Measurements from ENCODE around the gene DDC.

Gene DDC

GRCh38 chr7:50564640-50565558 is at the start of gene DDC:
Gene DDC, minus strand, starts transcription at chr7:50565405. Its CDS starts 21,320 bp downstream, at chr7:50544085.
- DNase-seq = no peak

- no peak for DNase-seq
Observed at GRCh38 chr7:50613473-50613872, 48.3 kb upstream of the DDC start.

GRCh38 chr7:50612704-50613103 is 47.5 kb upstream of the DDC start:
- DNase-seq = no peak

GRCh38 chr7:50610521-50611277 is 45.5 kb upstream of the DDC start:
- no peak for DNase-seq

- DNase-seq = no peak
Observed at GRCh38 chr7:50608196-50608906, 43.1 kb upstream of the DDC start.

GRCh38 chr7:50607524-50608125 is 42.4 kb upstream of the DDC start:
- DNase-seq = peak in 1 of 2 experiments; percentile 48

- no peak for DNase-seq
Observed at GRCh38 chr7:50605059-50605458, 39.9 kb upstream of the DDC start.

GRCh38 chr7:50603287-50603686 is 38.1 kb upstream of the DDC start:
- DNase-seq = no peak

GRCh38 chr7:50599385-50599784 is 34.2 kb upstream of the DDC start:
- DNase-seq = no peak

GRCh38 chr7:50598460-50599343 is 33.5 kb upstream of the DDC start:
- no peak for DNase-seq

- no peak for DNase-seq
Observed at GRCh38 chr7:50596484-50596883, 31.3 kb upstream of the DDC start.

- peak in 1 of 2 experiments; percentile 33 for DNase-seq
Observed at GRCh38 chr7:50595491-50596102, 30.4 kb upstream of the DDC start.

GRCh38 chr7:50594734-50595485 is 29.7 kb upstream of the DDC start:
- no peak for DNase-seq

- DNase-seq = no peak
Observed at GRCh38 chr7:50594136-50594535, 28.9 kb upstream of the DDC start.

- no peak for DNase-seq
Observed at GRCh38 chr7:50592940-50593339, 27.7 kb upstream of the DDC start.

- DNase-seq = peak; percentile 90 to 95
Observed at GRCh38 chr7:50591480-50592438, 26.6 kb upstream of the DDC start.

- no peak for DNase-seq
Observed at GRCh38 chr7:50591098-50591479, 25.9 kb upstream of the DDC start.

GRCh38 chr7:50590535-50590934 is 25.3 kb upstream of the DDC start:
- DNase-seq = no peak

- DNase-seq = no peak
Observed at GRCh38 chr7:50589364-50589763, 24.2 kb upstream of the DDC start.

All from NCI-H524 (cell line).